Measurements from ENCODE around the gene TRIM31.

- TF ChIP-seq CTCF (conservative IDR thresholded peaks at IDR 0.05) (no peak), ZFX (IDR thresholded peaks at IDR 0.05) (no peak)
Observed at GRCh38 chr6:30156774-30157173, 43.9 kb upstream of the TRIM31 start.

Measured in C4-2B (cell line).